Mononuclear cell (primary cell): ENCODE results near the gene UQCRC2. TPM values are rescaled to one million over a fixed set of nuclear protein-coding genes. Genes with fewer than 3 reads are reported as not detected.
"Not testable (repeated sequence)": the region's sequence is repeated elsewhere in the genome, so short reads cannot be mapped to it uniquely, and the experiment has no call there.

Source experiments
- H3K27me3 ChIP-seq: 2 replicates; pipeline ENCODE4 v1.6.0; 2011; ENCODE audit warnings: low read length, control low read depth; ENCODE audit not compliant: insufficient read depth
- H3K4me1 ChIP-seq: 2 replicates; pipeline ENCODE4 v1.5.1; 2011; ENCODE audit warnings: mild to moderate bottlenecking, low read length, control low read depth; ENCODE audit not compliant: insufficient read depth
- H3K4me3 ChIP-seq: 2 replicates; pipeline ENCODE4 v1.5.1; 2011; ENCODE audit warnings: mild to moderate bottlenecking, low read length, moderate library complexity
- H3K9me3 ChIP-seq: 2 replicates; pipeline ENCODE4 v1.5.1; 2011; ENCODE audit warnings: low read depth, mild to moderate bottlenecking, control low read depth, low read length
- total RNA-seq: library from RNA; depleted of rRNA; stranded (reverse); fragments of >200 nt; gene quantifications from one replicate; pipeline ENCODE4 v1.2.3, GENCODE V29; 2012

The UQCRC2 gene
- total RNA-seq, 1 donor: 202 TPM

GRCh38 chr16:21994856-21995465 lies 41.8 kb downstream of the UQCRC2 start:
- no peaks in the 10 kb centered on the region for H3K4me1 ChIP-seq
- no peaks in the 10 kb centered on the region for H3K27me3 ChIP-seq
- H3K9me3 ChIP-seq: no peaks in the 10 kb centered on the region
- no peak overlapping the region for H3K4me3 ChIP-seq

- H3K27me3 ChIP-seq: no peaks in the 10 kb centered on the region
- H3K9me3 ChIP-seq: no peaks in the 10 kb centered on the region
- H3K4me3 ChIP-seq: no peak overlapping the region
- peaks cover 7% of the 10 kb centered on the region for H3K4me1 ChIP-seq
Observed at GRCh38 chr16:21996923-21997696, 43.9 kb downstream of the UQCRC2 start.

- Histone ChIP-seq H3K4me1 (peaks cover 7% of the 10 kb centered on the region), H3K27me3 (no peaks in the 10 kb centered on the region), H3K4me3 (no peak overlapping the region), H3K9me3 (no peaks in the 10 kb centered on the region)
Observed at GRCh38 chr16:21997697-21998480, 44.7 kb downstream of the UQCRC2 start.

GRCh38 chr16:22001591-22001990 lies 48.4 kb downstream of the UQCRC2 start:
- no peaks in the 10 kb centered on the region for H3K27me3 ChIP-seq
- peaks cover 7% of the 10 kb centered on the region for H3K4me1 ChIP-seq
- H3K9me3 ChIP-seq: no peaks in the 10 kb centered on the region
- H3K4me3 ChIP-seq: no peak overlapping the region

- H3K9me3 ChIP-seq, H3K4me3 ChIP-seq, H3K27me3 ChIP-seq: not testable (repeated sequence)
- peaks cover 10% of the 10 kb centered on the region for H3K4me1 ChIP-seq
Observed at GRCh38 chr16:22002047-22002446, 48.9 kb downstream of the UQCRC2 start.

DNA sequence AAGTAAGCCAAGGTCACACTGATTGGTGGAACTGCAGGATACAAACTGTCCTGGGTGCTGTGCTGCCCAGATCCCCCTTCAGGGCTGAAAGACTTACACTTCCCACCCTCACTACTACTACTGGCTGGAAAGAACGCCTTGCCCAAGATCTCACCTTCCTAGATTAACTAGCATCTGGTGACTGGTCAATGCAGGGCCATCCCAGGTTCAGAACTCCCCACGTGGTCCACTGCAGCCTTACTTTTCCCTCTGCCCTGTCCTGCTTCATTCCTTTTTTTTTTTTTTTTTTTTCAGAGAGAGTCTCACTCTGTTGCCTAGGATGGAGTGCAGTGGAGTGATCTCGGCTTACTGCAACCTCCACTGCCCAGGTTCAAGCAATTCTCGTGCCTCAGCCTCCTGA lies 50.0 kb downstream of the UQCRC2 start:
- Histone ChIP-seq H3K4me1 (peaks cover 16% of the 10 kb centered on the region), H3K27me3 (no peaks in the 10 kb centered on the region), H3K4me3 (no peak overlapping the region), H3K9me3 (no peaks in the 10 kb centered on the region)

GRCh38 chr16:22004341-22004740 lies 51.2 kb downstream of the UQCRC2 start:
- Histone ChIP-seq H3K4me1 (peaks cover 27% of the 10 kb centered on the region), H3K4me3 (no peak overlapping the region), H3K9me3 (no peaks in the 10 kb centered on the region), H3K27me3 (no peaks in the 10 kb centered on the region)

GRCh38 chr16:22005746-22006145 lies 52.6 kb downstream of the UQCRC2 start:
- no peaks in the 10 kb centered on the region for H3K27me3 ChIP-seq

GRCh38 chr16:22006636-22007035 lies 53.5 kb downstream of the UQCRC2 start:
- Histone ChIP-seq H3K9me3 (no peaks in the 10 kb centered on the region), H3K4me3 (no peak overlapping the region), H3K27me3 (no peaks in the 10 kb centered on the region), H3K4me1 (peaks cover 23% of the 10 kb centered on the region)

More at GRCh38 chr16:22005746-22006145, 52.6 kb downstream of the UQCRC2 start:
- Histone ChIP-seq H3K4me3 (no peak overlapping the region), H3K9me3 (no peaks in the 10 kb centered on the region), H3K4me1 (peaks cover 29% of the 10 kb centered on the region)

DNA sequence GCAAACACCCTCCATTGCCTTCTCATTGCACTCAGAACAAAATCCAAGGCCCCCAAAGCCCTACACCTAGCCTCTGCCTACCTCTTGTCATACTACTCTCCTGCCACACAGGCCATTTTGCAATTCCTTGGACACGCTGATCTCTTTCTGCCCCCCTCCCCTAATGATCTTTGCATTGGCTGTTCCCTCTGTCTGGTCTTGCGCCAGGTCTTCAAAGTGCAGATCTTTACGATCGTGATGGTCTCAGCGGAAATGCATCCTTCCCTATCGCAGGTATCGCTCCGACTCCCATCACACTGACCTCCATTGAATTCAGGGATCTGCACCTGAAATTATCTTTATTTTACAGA lies 54.0 kb downstream of the UQCRC2 start:
- Histone ChIP-seq H3K4me3 (peak overlapping the region; percentile 84), H3K4me1 (peaks cover 23% of the 10 kb centered on the region), H3K27me3 (no peaks in the 10 kb centered on the region), H3K9me3 (no peaks in the 10 kb centered on the region)

DNA sequence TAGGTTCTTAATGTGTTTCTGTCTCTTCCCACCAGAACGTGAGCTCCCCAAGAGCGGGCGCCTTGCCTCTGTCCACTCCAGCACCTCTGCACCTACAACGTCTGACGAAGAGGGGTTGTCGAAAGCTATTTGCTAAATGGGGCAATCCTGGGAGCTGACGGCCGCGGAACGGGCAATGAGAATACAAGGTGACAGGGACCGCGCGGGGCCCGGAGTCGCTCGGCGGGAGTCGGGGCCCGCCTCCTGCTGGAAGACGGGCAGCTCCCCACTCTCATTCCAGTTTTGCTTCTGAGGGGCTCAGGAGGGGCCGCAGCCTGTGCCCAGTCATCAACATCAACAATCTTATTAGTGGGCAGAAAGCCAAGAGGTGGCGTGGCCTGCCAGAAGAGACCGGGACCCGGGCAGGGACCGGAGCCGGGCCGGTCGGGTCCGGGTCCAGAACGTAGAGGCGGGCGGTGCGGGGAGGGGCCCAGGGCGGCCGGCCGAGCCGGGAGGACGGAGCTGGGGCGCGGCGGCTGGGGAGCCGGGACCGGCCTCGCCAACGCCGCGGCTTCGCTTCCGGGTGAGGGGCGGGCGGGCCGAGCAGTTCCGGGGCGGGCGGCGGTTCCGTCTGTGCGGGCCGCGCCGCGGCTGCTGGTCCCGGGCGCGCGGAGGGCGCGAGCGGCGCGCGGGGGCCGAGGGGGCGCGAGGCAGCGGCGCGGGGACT lies 54.5 kb downstream of the UQCRC2 start, which contains the start of gene MOSMO:
MOSMO (plus strand) TSS at position 603 of the 706 bp plus-strand sequence. CDS start 191 bp downstream, outside the sequence.
- Histone ChIP-seq H3K9me3 (no peaks in the 10 kb centered on the region), H3K4me1 (peaks cover 23% of the 10 kb centered on the region), H3K4me3 (peak within 1 kb of the TSS; percentile 84), H3K27me3 (no peaks in the 10 kb centered on the region)

- H3K27me3 ChIP-seq: no peaks in the 10 kb centered on the region
- H3K4me3 ChIP-seq: peak overlapping the region; percentile 61
- H3K4me1 ChIP-seq: peaks cover 23% of the 10 kb centered on the region
Observed at GRCh38 chr16:22008215-22009059, 55.3 kb downstream of the UQCRC2 start.

DNA sequence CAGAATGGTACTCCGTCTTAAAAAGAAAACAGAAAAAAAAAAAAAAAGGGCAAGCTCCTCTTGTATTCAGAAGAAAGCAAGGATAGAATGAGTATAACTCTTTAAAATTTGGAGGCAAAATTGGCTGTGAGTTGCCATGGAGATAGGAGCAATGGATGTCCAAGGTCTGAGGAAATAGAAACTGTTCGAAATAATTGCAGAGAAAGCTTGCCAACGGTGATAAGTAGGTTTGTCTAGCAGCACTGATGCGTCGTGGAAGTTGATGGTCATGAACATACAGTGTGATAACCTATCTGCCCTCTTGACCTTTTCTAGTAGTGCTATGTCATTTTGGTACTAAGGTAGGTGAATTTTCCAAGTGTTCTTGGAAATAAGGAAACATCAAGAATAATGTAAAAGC lies 57.7 kb downstream of the UQCRC2 start:
- Histone ChIP-seq H3K4me1 (peaks cover 23% of the 10 kb centered on the region), H3K9me3 (no peaks in the 10 kb centered on the region), H3K27me3 (no peaks in the 10 kb centered on the region), H3K4me3 (no peak overlapping the region)

More at GRCh38 chr16:22008215-22009059, 55.3 kb downstream of the UQCRC2 start:
- no peaks in the 10 kb centered on the region for H3K9me3 ChIP-seq

DNA sequence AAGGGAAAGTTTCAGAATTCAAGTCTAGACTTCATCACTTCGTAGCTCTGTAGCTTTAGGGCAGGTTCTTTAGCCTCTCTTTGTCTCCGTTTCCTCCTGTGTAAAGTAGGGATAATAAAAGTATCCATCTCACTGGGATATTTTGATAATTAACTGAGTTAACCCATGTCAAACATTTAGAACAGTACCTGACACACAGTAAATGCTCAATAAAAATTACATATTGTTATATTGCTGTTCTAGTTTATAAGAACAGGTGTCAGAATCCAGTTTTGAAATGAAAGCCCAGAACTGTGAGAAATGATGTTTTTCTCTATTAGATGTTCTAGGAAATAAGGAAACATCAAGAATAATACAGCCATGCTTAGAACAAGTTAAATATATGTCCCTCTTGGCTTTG lies 59.1 kb downstream of the UQCRC2 start:
- H3K9me3 ChIP-seq: no peaks in the 10 kb centered on the region
- H3K4me1 ChIP-seq: peaks cover 18% of the 10 kb centered on the region
- no peaks in the 10 kb centered on the region for H3K27me3 ChIP-seq
- no peak overlapping the region for H3K4me3 ChIP-seq
